ENCODE results near the gene MYL10. TPM values are rescaled to one million over a fixed set of nuclear protein-coding genes. Genes with fewer than 3 reads are reported as not detected.

The MYL10 gene
- total and polyA plus RNA-seq, 2 of the 8 experiments (the other 6 are each of a cell fraction or from before 2014, with no cell fraction given), result 0.18 TPM; not detected in 1

- no peak for TF ChIP-seq CHD7 (IDR thresholded peaks at IDR 0.05; ENCODE audit: insufficient replicate concordance, low read length)
- peak; percentile 52 for TF ChIP-seq CTBP2 (IDR thresholded peaks at IDR 0.05; ENCODE audit: borderline replicate concordance, insufficient read depth, insufficient read length, low read length)
- TF ChIP-seq EP300 (IDR thresholded peaks at IDR 0.05; ENCODE audit: borderline replicate concordance in 1 of 2, low read depth in 2 of 2, low read length in 2 of 2), result 0 out of 3 replicates have a peak, but pooled peaks of 1 of the 2 experiments have one; percentile 36
- peak; percentile 17; the same call in 1 of the 2 replicates for TF ChIP-seq GABPA (IDR thresholded peaks at IDR 0.05; ENCODE audit: borderline replicate concordance, insufficient read depth, low read length)
- 0 out of 4 replicates have a peak, but pooled peaks have one; percentile 2 to 11 for TF ChIP-seq RAD21 (IDR thresholded peaks at IDR 0.05 in 1 of 2, conservative IDR thresholded peaks at IDR 0.05 in 1 of 2; ENCODE audit: low read depth in 2 of 2, low read length in 2 of 2)
These were observed 4.7 kb downstream of the MYL10 start (continued) for GRCh38 chr7:101624246-101625001.
